SK-N-SH treated with all-trans-retinoic acid at 6 μM for 48 hours (cell line): Measurements from ENCODE around the gene CDC42EP5.

ENCODE experiments used
- CREB5 ChIP-seq: fragments of 250-450 bp; sonication (Bioruptor Pico); IDR thresholded peaks from 2 replicates; pipeline ENCODE4 v1.5.1; 2020; ENCODE audit warnings: low read depth, mild to moderate bottlenecking, moderate library complexity
- ESRRG ChIP-seq: fragments of 250-450 bp; sonication (Bioruptor Pico); IDR thresholded peaks from 2 replicates; pipeline ENCODE4 v1.6.1; 2021; ENCODE audit warnings: mild to moderate bottlenecking
- ISL1 ChIP-seq: fragments of 250-450 bp; sonication (Bioruptor Pico); IDR thresholded peaks from 2 replicates; pipeline ENCODE4 v2.1.2; 2022; ENCODE audit warnings: mild to moderate bottlenecking, moderate library complexity
- PATZ1 ChIP-seq: fragments of 250-450 bp; sonication (Bioruptor Pico); IDR thresholded peaks from 2 replicates; pipeline ENCODE4 v1.8.0; 2020; ENCODE audit warnings: mild to moderate bottlenecking, moderate library complexity, borderline replicate concordance

GRCh38 chr19:54448040-54448773, 24.9 kb downstream of the CDC42EP5 start:
- TF ChIP-seq PATZ1 (CRISPR knock-in tag) (no peak), ESRRG (CRISPR knock-in tag) (no peak), CREB5 (CRISPR knock-in tag) (no peak), ISL1 (CRISPR knock-in tag) (no peak)
